T-helper 22 cell (primary cell): ENCODE data around the gene PTGER1.
A peak's percentile ranks its signal among the peaks of the same experiment; 100 is the strongest.
"Not testable (repeated sequence)": the region's sequence is repeated elsewhere in the genome, so short reads cannot be mapped to it uniquely, and the experiment has no call there.

ENCODE experiments used
- DNase-seq: peaks from one replicate; pipeline ENCODE4 v3.0.0-alpha.2; 2020; ENCODE audit warnings: low read depth

PTGER1 gene

GRCh38 chr19:14473978-14474578 lies 1.1 kb downstream of the PTGER1 start:
- no peak for DNase-seq

GRCh38 chr19:14473073-14473977 lies 1.8 kb downstream of the PTGER1 start:
- no peak for DNase-seq

- peak; percentile 48 for DNase-seq
These were observed 2.8 kb downstream of the PTGER1 start for GRCh38 chr19:14472202-14472938.

- DNase-seq: no peak
These were observed 3.5 kb downstream of the PTGER1 start for GRCh38 chr19:14471436-14472187.

GRCh38 chr19:14470031-14470876 lies 4.9 kb downstream of the PTGER1 start:
- DNase-seq: no peak

- DNase-seq: no peak
These were observed 7.3 kb downstream of the PTGER1 start for GRCh38 chr19:14467816-14468215.

- no peak for DNase-seq
These were observed 7.8 kb downstream of the PTGER1 start for GRCh38 chr19:14467391-14467790.

- DNase-seq: no peak
These were observed 11.4 kb downstream of the PTGER1 start for GRCh38 chr19:14463747-14464146.

GRCh38 chr19:14462401-14462800 lies 12.8 kb downstream of the PTGER1 start:
- not testable (repeated sequence) for DNase-seq

- DNase-seq: no peak
These were observed 14.2 kb downstream of the PTGER1 start for GRCh38 chr19:14460935-14461334.

- no peak for DNase-seq
These were observed 15.5 kb downstream of the PTGER1 start for GRCh38 chr19:14459703-14460102.

GRCh38 chr19:14452303-14452702 lies 22.9 kb downstream of the PTGER1 start:
- DNase-seq: not testable (repeated sequence)

- DNase-seq: no peak
These were observed 24.3 kb downstream of the PTGER1 start for GRCh38 chr19:14450876-14451275.

GRCh38 chr19:14450168-14450874 lies 24.8 kb downstream of the PTGER1 start:
- DNase-seq: peak; percentile 28

GRCh38 chr19:14449321-14449720 lies 25.8 kb downstream of the PTGER1 start:
- no peak for DNase-seq

GRCh38 chr19:14446336-14447036 lies 28.7 kb downstream of the PTGER1 start:
- no peak for DNase-seq

- no peak for DNase-seq
These were observed 31.4 kb downstream of the PTGER1 start for GRCh38 chr19:14443632-14444216.

GRCh38 chr19:14442891-14443631 lies 32.1 kb downstream of the PTGER1 start:
- DNase-seq: no peak
